HG02852 (cell line): ENCODE data around the gene TYW1B.
"Not testable (repeated sequence)": the region's sequence is repeated elsewhere in the genome, so short reads cannot be mapped to it uniquely, and the experiment has no call there.

Source experiments
- ATAC-seq: cut with Tn5 transposase; IDR thresholded peaks from one replicate; pipeline ENCODE4 v1.9.1; 2021; ENCODE audit warnings: mild to moderate bottlenecking, moderate library complexity; ENCODE audit not compliant: unreplicated experiment

The TYW1B gene

GRCh38 chr7:72816370-72817157 lies 11.4 kb downstream of the TYW1B start:
- ATAC-seq: not testable (repeated sequence)

- not testable (repeated sequence) for ATAC-seq
Observed at GRCh38 chr7:72810437-72810836, 17.6 kb downstream of the TYW1B start.

- ATAC-seq: not testable (repeated sequence)
Observed at GRCh38 chr7:72808511-72808910, 19.5 kb downstream of the TYW1B start.

DNA sequence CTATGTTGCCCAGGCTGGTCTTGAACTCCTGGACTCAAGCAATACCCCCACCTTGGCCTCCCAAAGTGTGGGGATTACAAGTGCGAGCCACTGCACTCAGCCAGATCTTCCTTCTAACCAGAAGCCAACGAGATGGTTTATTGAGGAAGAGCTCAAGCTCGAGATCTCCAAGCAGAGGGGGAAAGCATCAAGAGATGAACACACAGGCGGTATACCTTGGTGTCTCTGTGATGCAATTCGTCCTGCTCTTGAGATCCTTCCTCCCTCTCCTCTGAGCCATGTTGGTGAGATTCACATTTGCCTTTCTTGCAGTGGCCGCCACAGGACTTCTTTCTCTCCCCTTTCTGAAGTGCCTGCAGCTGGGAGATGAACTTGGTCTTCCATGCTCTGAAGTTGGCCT lies 21.1 kb downstream of the TYW1B start:
- not testable (repeated sequence) for ATAC-seq

- ATAC-seq: no peak
Observed at GRCh38 chr7:72805526-72806494, 22.2 kb downstream of the TYW1B start.

GRCh38 chr7:72803778-72804177 lies 24.2 kb downstream of the TYW1B start:
- not testable (repeated sequence) for ATAC-seq

DNA sequence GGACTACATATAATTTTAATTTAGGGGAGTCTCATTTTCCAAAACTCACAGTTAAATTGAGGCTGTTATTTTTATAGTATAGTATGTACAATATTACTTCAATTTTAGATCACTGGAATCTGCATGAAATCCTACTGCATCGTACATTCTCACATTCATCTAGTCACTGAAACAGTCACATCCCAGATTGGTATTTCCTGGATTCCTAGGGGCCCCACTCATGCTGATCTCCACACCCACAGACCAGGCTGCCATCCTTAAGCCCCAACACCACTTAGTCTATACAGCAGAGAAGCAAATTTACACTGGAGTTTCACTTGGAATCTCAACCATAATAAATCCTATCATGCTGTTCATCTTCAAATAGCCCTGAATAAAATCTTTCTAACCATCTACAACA lies 26.4 kb downstream of the TYW1B start:
- ATAC-seq: not testable (repeated sequence)

GRCh38 chr7:72795401-72795800 lies 32.6 kb downstream of the TYW1B start:
- ATAC-seq: not testable (repeated sequence)

DNA sequence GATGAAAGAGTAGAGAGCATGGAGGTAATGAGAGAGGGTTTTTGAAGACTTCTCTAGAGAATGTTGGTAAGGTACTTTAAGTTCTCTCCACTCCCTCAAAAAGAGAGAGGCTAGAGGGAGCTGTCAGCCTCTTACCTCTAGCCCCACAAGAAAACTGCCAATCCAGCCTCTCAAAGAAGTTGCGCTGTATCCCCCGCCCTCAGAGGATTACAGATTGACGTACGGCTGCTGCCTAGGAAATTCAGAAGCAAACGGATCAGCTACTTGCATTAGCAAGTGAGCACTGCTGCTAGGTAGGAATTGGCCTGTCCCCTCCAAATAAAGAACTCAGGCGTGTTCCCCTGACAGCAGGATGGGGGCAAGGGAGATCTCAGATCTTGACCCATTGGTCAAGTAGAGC lies 34.2 kb downstream of the TYW1B start:
- ATAC-seq: no peak

DNA sequence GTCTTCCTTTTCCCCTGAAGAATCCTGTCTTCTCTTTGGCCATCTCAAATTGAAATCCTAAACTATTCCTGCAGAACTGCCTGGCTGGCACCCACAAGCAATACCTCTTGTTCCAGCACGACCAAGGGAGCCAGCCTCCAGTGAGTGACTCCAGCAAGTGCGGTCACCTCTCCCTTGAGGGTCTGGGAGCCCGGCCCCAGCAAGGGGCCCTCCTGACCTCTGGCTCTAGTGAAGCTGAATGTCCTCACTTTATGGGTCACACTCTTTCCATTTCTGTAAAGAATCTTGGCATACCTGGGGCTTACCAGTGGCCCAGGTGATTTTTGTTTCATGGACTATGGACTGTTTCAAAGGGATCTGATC lies 37.3 kb downstream of the TYW1B start:
- not testable (repeated sequence) for ATAC-seq

DNA sequence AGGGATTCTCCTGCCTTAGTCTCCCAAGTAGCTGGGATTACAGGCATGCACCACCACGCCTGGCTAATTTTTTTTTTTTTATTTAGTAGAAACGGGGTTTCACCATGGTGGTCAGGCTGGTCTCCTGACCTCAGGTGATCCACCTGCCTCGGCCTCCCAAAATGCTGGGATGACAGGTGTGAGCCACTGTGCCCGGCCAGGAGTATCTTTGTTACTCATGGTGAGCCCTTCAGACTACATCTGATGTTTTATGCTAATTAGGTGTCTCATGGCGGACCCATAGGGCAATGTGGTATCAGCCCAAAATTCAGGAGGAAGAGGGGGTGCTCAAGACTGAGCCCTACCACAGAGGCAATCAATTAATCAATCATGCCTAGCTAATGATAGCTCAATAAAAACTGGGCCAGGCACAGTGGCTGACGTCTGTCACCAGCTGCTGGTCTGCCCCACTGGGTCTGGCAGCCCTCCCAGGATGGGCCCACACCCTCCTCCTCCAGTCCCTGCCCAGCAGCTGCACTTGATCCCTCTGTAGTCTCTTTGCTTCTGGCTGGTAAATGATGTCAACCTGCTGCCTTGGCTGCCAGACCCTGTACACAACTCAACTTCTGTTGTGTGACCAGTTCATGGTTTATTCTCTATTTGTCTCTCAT lies 37.8 kb downstream of the TYW1B start:
- not testable (repeated sequence) for ATAC-seq

DNA sequence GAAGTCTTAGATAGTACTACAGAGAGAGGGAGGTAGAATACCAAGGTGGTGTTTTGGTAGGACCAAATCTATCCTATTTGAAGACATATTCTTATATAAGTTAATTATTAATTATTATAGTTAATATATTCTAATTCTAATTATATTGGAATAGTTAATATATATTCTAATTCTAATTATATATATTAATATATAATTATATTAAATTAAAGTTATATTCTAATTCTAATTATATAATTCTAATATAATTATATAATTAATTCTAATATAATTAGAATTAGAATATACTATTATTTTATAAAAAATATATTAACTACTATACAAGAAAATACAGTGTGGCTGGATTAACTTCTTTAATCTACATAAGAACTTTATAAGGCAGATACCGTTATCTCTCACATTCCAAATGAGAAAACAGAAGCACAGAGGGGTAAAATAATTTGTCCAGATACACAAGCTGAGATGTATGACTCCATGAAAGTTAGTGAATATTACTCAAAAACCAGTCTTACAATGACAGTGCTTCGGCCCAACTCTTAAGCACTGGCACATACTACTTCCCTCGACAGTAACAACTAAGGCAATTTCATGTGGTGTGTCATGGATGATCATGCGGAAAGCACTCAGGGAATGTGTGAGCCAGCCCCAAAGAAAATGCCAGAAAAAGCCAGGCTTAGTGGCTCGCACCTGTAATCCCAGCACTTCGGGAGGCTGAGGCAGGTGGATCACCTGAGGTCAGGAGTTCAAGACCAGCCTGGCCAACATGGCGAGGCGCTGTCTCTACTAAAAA lies 42.6 kb downstream of the TYW1B start:
- no peak for ATAC-seq

DNA sequence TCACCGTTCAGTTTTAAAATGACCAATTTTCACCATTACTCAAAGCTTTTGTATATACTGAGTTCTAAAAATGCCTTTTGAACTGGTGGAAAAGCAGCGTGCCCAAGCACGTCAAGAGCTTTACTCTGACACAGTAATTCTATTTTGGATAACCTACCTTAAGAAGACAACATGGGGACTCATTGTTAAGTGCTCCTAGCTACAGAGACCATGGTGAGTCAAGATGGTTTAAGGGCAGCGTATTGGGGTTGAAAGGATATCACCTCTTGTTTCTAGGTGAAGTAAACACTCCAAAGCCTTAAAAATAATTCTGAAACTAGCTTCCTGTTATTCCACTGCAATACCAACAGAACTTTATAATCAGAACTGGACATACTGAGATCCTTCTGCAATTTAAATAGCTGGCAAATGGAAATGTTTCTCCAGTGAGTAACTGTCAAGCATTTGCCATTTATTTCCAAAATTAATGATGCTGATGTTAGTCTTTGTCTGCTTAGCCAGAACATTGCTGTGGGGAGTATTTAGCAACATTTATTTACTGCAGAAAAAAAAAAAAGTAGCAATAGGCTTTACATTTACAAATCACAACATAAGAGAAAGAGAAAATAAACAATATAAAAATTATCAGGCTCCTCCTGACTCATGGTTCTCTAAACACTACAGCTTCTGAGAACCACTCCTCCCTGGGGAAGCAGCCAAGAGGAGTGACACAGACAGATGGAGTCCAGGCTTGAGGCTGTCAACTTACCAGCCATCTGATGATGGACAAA lies 44.2 kb downstream of the TYW1B start:
- not testable (repeated sequence) for ATAC-seq

DNA sequence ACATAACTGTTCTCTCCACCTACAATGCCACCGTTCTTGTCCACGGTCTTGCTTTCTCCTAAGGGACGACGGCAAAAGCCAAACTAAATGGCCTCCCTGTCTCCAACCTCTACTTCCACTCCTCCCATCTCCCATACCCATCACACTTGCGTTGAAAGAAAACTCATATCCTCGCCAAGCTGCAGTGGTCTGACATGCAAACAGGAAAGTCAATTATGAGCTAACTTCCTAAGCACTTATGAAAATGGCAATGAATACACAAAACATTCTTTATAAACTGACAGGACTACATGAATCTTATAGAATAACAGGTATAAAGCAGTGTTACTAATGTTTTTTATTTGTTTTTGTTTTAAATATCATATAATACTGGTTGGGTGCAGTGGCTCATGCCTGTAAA lies 46.4 kb downstream of the TYW1B start:
- no peak for ATAC-seq

GRCh38 chr7:72781161-72781560 lies 46.8 kb downstream of the TYW1B start:
- no peak for ATAC-seq

- not testable (repeated sequence) for ATAC-seq
Observed at GRCh38 chr7:72780289-72780894, 47.6 kb downstream of the TYW1B start.

GRCh38 chr7:72777167-72777566 lies 50.8 kb downstream of the TYW1B start:
- ATAC-seq: not testable (repeated sequence)

GRCh38 chr7:72772627-72773026 lies 55.4 kb downstream of the TYW1B start:
- not testable (repeated sequence) for ATAC-seq

DNA sequence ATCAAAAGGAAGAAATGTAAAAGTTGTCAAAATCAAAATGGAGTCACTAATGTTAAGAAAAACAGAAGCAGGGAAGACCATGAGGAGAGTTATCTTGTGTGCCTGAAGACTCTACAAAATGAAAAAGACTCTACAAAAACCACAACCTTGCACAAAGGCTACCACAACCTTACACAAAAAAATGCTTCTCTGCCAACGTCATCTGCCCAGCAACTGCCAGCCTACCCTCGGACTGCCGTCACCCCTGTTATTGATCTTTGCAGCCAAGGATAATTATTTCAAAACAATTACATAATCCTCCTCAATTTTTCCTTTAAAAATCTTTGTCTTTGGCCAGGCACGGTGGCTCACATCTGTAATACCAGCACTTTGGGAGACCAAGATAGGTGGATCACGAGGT lies 61.0 kb downstream of the TYW1B start:
- ATAC-seq: not testable (repeated sequence)
